ENCODE results near the gene COL5A2. TPM values are rescaled to one million over a fixed set of nuclear protein-coding genes. Genes with fewer than 3 reads are reported as not detected.

Gene COL5A2
- total and polyA plus RNA-seq, 9 of the 15 experiments (the other 6 are each of a cell fraction or from before 2014, with no cell fraction given) = 0.01 to 0.54 (median 0.19) TPM

- no peaks in the 10 kb centered on the region for H3K9me1 ChIP-seq (ENCODE audit: control insufficient read depth, insufficient read depth, low read length)
- DNase-seq (ENCODE audit: extremely low read depth in 1 of 4, low spot score in 3 of 4) = no peak
- in situ Hi-C loops (cut with MboI) = no loop called here
- no peak for ATAC-seq
- no peaks in the 10 kb centered on the region for H3K27me3 ChIP-seq (ENCODE audit: control insufficient read depth in 2 of 2, insufficient read depth in 2 of 2, low read length in 2 of 2)
- no peak for FAIRE-seq
- no peaks in the 10 kb centered on the region for H3K4me1 ChIP-seq (replicated peaks in 1 of 2; ENCODE audit: control insufficient read depth in 2 of 2, insufficient read depth in 2 of 2, low read length in 2 of 2)
- intact Hi-C loops (cut with micrococcal nuclease) = no loop called here
- H3K4me3 ChIP-seq = no peak overlapping the region
- H3K4me2 ChIP-seq (ENCODE audit: insufficient read depth, low read length) = no peak overlapping the region
- POLR2A ChIA-PET = no interaction called here
- no peaks in the 10 kb centered on the region for H4K20me1 ChIP-seq (replicated peaks; ENCODE audit: control insufficient read depth, insufficient read depth, low read length)
- BruUV-seq (replicated peaks) = no TSS peak
- H3K36me3 ChIP-seq (ENCODE audit: control insufficient read depth, insufficient read depth, low read length) = no peaks in the 10 kb centered on the region
- H2AFZ ChIP-seq (ENCODE audit: low read depth, low read length) = no peak overlapping the region
- no peak overlapping the region for H3K27ac ChIP-seq (ENCODE audit: extremely low read depth, low read depth, low read length)
- no peaks in the 10 kb centered on the region for H3K79me2 ChIP-seq (ENCODE audit: control insufficient read depth, insufficient read depth, low read length)
- CTCF ChIA-PET (ENCODE audit: low intra/inter-chr PET ratio) = no interaction called here
- H3K9me3 ChIP-seq (replicated peaks; ENCODE audit: control insufficient read depth, insufficient read depth, low read depth, low read length) = no peaks in the 10 kb centered on the region
- TF ChIP-seq CHCHD3 (CRISPR knock-in tag; IDR thresholded peaks at IDR 0.05) (no peak), ZSCAN32 (CRISPR knock-in tag; IDR thresholded peaks at IDR 0.05) (no peak), ZC3H8 (IDR thresholded peaks at IDR 0.05) (no peak), NR2F6 (CRISPR knock-in tag; IDR thresholded peaks at IDR 0.05) (no peak), HDGF (IDR thresholded peaks at IDR 0.05) (no peak), ADNP (tag; IDR thresholded peaks at IDR 0.05) (no peak), FOXP1 (CRISPR knock-in tag; IDR thresholded peaks at IDR 0.05) (no peak), TCF7L2 (IDR thresholded peaks at IDR 0.05; ENCODE audit: low read depth, low read length) (no peak)
- TF ChIP-seq, protein P1, sequence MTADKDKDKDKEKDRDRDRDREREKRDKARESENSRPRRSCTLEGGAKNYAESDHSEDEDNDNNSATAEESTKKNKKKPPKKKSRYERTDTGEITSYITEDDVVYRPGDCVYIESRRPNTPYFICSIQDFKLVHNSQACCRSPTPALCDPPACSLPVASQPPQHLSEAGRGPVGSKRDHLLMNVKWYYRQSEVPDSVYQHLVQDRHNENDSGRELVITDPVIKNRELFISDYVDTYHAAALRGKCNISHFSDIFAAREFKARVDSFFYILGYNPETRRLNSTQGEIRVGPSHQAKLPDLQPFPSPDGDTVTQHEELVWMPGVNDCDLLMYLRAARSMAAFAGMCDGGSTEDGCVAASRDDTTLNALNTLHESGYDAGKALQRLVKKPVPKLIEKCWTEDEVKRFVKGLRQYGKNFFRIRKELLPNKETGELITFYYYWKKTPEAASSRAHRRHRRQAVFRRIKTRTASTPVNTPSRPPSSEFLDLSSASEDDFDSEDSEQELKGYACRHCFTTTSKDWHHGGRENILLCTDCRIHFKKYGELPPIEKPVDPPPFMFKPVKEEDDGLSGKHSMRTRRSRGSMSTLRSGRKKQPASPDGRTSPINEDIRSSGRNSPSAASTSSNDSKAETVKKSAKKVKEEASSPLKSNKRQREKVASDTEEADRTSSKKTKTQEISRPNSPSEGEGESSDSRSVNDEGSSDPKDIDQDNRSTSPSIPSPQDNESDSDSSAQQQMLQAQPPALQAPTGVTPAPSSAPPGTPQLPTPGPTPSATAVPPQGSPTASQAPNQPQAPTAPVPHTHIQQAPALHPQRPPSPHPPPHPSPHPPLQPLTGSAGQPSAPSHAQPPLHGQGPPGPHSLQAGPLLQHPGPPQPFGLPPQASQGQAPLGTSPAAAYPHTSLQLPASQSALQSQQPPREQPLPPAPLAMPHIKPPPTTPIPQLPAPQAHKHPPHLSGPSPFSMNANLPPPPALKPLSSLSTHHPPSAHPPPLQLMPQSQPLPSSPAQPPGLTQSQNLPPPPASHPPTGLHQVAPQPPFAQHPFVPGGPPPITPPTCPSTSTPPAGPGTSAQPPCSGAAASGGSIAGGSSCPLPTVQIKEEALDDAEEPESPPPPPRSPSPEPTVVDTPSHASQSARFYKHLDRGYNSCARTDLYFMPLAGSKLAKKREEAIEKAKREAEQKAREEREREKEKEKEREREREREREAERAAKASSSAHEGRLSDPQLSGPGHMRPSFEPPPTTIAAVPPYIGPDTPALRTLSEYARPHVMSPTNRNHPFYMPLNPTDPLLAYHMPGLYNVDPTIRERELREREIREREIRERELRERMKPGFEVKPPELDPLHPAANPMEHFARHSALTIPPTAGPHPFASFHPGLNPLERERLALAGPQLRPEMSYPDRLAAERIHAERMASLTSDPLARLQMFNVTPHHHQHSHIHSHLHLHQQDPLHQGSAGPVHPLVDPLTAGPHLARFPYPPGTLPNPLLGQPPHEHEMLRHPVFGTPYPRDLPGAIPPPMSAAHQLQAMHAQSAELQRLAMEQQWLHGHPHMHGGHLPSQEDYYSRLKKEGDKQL (CRISPR knock-in tag; IDR thresholded peaks at IDR 0.05; ENCODE audit: borderline replicate concordance) = no peak
- TF ChIP-seq, protein P2, sequence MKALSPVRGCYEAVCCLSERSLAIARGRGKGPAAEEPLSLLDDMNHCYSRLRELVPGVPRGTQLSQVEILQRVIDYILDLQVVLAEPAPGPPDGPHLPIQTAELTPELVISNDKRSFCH (CRISPR knock-in tag; IDR thresholded peaks at IDR 0.05) = no peak
- TF ChIP-seq, protein P2 (tag; IDR thresholded peaks at IDR 0.05) = no peak
- no peak overlapping the region for H3K9ac ChIP-seq (ENCODE audit: insufficient read depth in 1 of 2, low read depth in 2 of 2, low read length in 2 of 2)
Measured at GRCh38 chr2:189125195-189125594, 54.4 kb downstream of the COL5A2 start.
